CD14-positive monocyte (primary cell): ENCODE results near the gene IL17B. TPM values are rescaled to one million over a fixed set of nuclear protein-coding genes. Genes with fewer than 3 reads are reported as not detected.

ENCODE experiments used
- DNase-seq, 3 donors: peaks; one replicate each; pipeline ENCODE4 v3.0.0-alpha.2; 2011 to 2022
- H2AFZ ChIP-seq: 2 replicates; pipeline ENCODE4 v1.6.0; 2012; ENCODE audit warnings: mild to moderate bottlenecking, low read depth, low read length, inconsistent platforms; ENCODE audit not compliant: insufficient read depth, poor library complexity, severe bottlenecking
- H3K27ac ChIP-seq, 2 donors: 1 replicate in 1 of 2; 2 replicates in 1 of 2; pipeline ENCODE4 v1.5.1; 2012 to 2013; ENCODE audit warnings: low read length in 2 of 2, control low read depth in 1 of 2, inconsistent platforms in 1 of 2, low read depth in 1 of 2, mild to moderate bottlenecking in 1 of 2
- H3K27me3 ChIP-seq, 2 donors: one replicate each; pipeline versions ENCODE4 v1.6.0 to v1.6.1; 2011 to 2013; ENCODE audit warnings: low read length in 2 of 2; ENCODE audit not compliant: control insufficient read depth in 2 of 2, insufficient read depth in 2 of 2
- H3K36me3 ChIP-seq, 2 donors: replicated peaks in 1 of 2; 1 replicate in 1 of 2; 2 replicates in 1 of 2; pipeline versions ENCODE4 v1.5.1 to v1.6.1; 2012 to 2013; ENCODE audit warnings: low read length in 2 of 2, control low read depth in 1 of 2, inconsistent platforms in 1 of 2, mild to moderate bottlenecking in 1 of 2; ENCODE audit not compliant: insufficient read depth in 2 of 2, control insufficient read depth in 1 of 2
- H3K4me1 ChIP-seq, 2 donors: 1 replicate in 1 of 2; 2 replicates in 1 of 2; pipeline versions ENCODE4 v1.5.1 to v1.6.1; 2012 to 2013; ENCODE audit warnings: low read length in 2 of 2, control low read depth in 1 of 2, inconsistent platforms in 1 of 2, mild to moderate bottlenecking in 1 of 2, moderate library complexity in 1 of 2; ENCODE audit not compliant: insufficient read depth in 2 of 2, control insufficient read depth in 1 of 2
- H3K4me2 ChIP-seq: replicated peaks from 2 replicates; pipeline ENCODE3; 2012; ENCODE audit warnings: low read length, moderate library complexity, mild to moderate bottlenecking; ENCODE audit not compliant: poor library complexity, severe bottlenecking; ENCODE audit errors: extremely low read depth
- H3K4me3 ChIP-seq, 3 experiments: fragments of 200-600 bp in 1 of 3; sonication (generic) in 1 of 3; replicated peaks in 1 of 3; 1 replicate in 2 of 3; 2 replicates in 1 of 3; pipeline ENCODE4 v1.5.1; 2011 to 2013; ENCODE audit warnings: low read length in 3 of 3, mild to moderate bottlenecking in 3 of 3, control low read depth in 2 of 3, low read depth in 2 of 3, inconsistent platforms in 1 of 3, moderate library complexity in 1 of 3
- H3K79me2 ChIP-seq: 2 replicates; pipeline ENCODE4 v1.6.0; 2012; ENCODE audit warnings: mild to moderate bottlenecking, control low read depth, inconsistent platforms, low read length, moderate library complexity; ENCODE audit not compliant: insufficient read depth
- H3K9ac ChIP-seq: 2 replicates; pipeline ENCODE4 v1.6.0; 2017; ENCODE audit warnings: low read length, mild to moderate bottlenecking; ENCODE audit not compliant: insufficient read depth, poor library complexity, severe bottlenecking
- H3K9me3 ChIP-seq, 2 donors: replicated peaks in 1 of 2; 1 replicate in 1 of 2; 2 replicates in 1 of 2; pipeline versions ENCODE4 v1.5.1 to v1.6.1; 2012 to 2013; ENCODE audit warnings: low read length in 2 of 2, control low read depth in 1 of 2; ENCODE audit not compliant: control insufficient read depth in 1 of 2, insufficient read depth in 1 of 2
- H4K20me1 ChIP-seq: 2 replicates; pipeline ENCODE4 v1.6.0; 2012; ENCODE audit warnings: mild to moderate bottlenecking, low read length, control low read depth, moderate library complexity; ENCODE audit not compliant: insufficient read depth
- H3K27ac Mint-ChIP-seq, 7 donors: one replicate each; pipeline ENCODE4 v1.8.0; 2020; ENCODE audit warnings: mild to moderate bottlenecking in 7 of 7, mixed read lengths in 7 of 7, moderate library complexity in 6 of 7, inconsistent platforms in 2 of 7
- H3K27me3 Mint-ChIP-seq, 3 donors: one replicate each; pipeline ENCODE4 v1.8.0; 2021 to 2022; ENCODE audit warnings: low read depth in 3 of 3, mild to moderate bottlenecking in 3 of 3, mixed read lengths in 3 of 3, moderate library complexity in 3 of 3, inconsistent platforms in 1 of 3
- H3K36me3 Mint-ChIP-seq, 2 donors: one replicate each; pipeline ENCODE4 v1.8.0; 2020; ENCODE audit warnings: mixed read lengths in 2 of 2, inconsistent platforms in 1 of 2, mild to moderate bottlenecking in 1 of 2
- H3K4me1 Mint-ChIP-seq: one replicate; pipeline ENCODE4 v1.8.0; 2020; ENCODE audit warnings: mild to moderate bottlenecking, mixed read lengths
- H3K4me3 Mint-ChIP-seq, 2 donors: one replicate each; pipeline ENCODE4 v1.8.0; 2020; ENCODE audit warnings: mild to moderate bottlenecking in 2 of 2, mixed read lengths in 2 of 2, moderate library complexity in 1 of 2
- H3K9me3 Mint-ChIP-seq, 7 donors: one replicate each; pipeline ENCODE4 v1.8.0; 2020 to 2022; ENCODE audit warnings: mixed read lengths in 7 of 7, mild to moderate bottlenecking in 6 of 7, moderate library complexity in 6 of 7, inconsistent platforms in 2 of 7
- CTCF ChIP-seq: fragments of 200-600 bp; IDR thresholded peaks from one replicate; pipeline ENCODE4 v1.8.0; 2022; ENCODE audit warnings: antibody characterized with exemption, mild to moderate bottlenecking
- WGBS: methylation state at CpG from one replicate; pipeline ENCODE4 v1.1.5; 2013; ENCODE audit warnings: missing lambda C conversion rate; ENCODE audit not compliant: insufficient coverage; 5-methylcytosine and 5-hydroxymethylcytosine counted together
- intact Hi-C, 2 donors: fragments of 100-400 bp; cut with micrococcal nuclease; formaldehyde crosslinking; loops; one replicate each; pipeline versions ENCODE4 v1.15.0 to v1.15.1; 2023
- polyA plus RNA-seq, 3 donors: library from polyadenylated mRNA; depleted of rRNA in 1 of 3; unstranded in 2 of 3; stranded (reverse) in 1 of 3; fragments of 300-500 nt in 2 of 3; fragments of >200 nt in 1 of 3; fragmentation: Illumina TruSeq in 2 of 3; gene quantifications; 1 replicate in 2 of 3; 2 replicates in 1 of 3; pipeline ENCODE4 v1.2.3, GENCODE V29; 2012 to 2021

Gene IL17B
- polyA plus RNA-seq, 3 donors, result not detected

DNA sequence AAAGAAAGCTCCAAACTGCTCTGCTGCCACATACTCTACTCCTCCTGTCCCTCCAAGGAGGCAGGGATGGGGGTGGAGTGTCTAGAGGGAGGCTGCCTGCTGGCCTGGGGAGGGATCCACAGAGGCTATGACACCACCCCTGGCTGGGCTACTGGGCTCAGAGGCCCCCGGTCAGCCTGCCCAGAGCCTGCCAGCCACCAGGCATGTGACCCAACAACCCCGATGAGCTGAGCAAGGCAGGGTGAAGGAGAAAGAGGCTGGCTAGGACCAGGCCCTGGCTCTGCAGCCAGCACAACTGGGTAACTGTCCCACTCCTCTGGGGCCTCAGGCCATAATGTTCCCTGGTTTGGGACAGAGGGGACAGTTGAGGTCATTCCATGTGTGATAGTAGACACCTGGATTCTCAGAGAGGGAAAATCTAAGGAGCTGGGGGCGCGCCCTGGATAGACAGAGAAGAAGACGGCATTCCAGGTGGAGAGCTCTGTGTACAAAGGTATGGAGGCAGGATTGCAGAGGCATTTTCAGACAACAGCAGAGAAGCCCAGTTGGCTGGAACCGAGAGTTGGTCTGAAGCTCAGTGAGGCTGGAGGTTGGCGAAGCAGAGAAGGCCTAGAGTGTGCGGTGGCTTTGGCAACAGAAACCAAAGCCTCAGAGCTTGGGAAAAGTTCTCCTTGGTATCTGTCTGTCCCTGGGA is 33.8 kb upstream of the IL17B start:
- Histone ChIP-seq H3K27ac (no peak overlapping the region), H3K9ac (no peak overlapping the region), H3K36me3 (no peaks in the 10 kb centered on the region), H3K27me3 (no peaks in the 10 kb centered on the region), H2AFZ (no peak overlapping the region), H3K79me2 (no peaks in the 10 kb centered on the region), H3K4me3 (no peak overlapping the region), H3K4me1 (no peaks in the 10 kb centered on the region), H4K20me1 (no peaks in the 10 kb centered on the region), H3K9me3 (no peaks in the 10 kb centered on the region), H3K4me2 (no peak overlapping the region)
- no peaks in the 10 kb centered on the region for H3K36me3 Mint-ChIP-seq
- H3K4me3 Mint-ChIP-seq, result no peak overlapping the region
- peaks cover 0 to 9% (median 4%) of the 10 kb centered on the region in 3 donors for H3K27me3 Mint-ChIP-seq
- H3K27ac Mint-ChIP-seq, result no peak overlapping the region
- DNase-seq, result no peak
- WGBS, result 95% methylated on average over 6 of the region's 8 CpGs
- peaks cover 0 to 2% (median 0%) of the 10 kb centered on the region in 7 donors for H3K9me3 Mint-ChIP-seq
- peaks cover 3% of the 10 kb centered on the region for H3K4me1 Mint-ChIP-seq
- intact Hi-C loops, result no loop called here
- no peak for TF ChIP-seq CTCF

DNA sequence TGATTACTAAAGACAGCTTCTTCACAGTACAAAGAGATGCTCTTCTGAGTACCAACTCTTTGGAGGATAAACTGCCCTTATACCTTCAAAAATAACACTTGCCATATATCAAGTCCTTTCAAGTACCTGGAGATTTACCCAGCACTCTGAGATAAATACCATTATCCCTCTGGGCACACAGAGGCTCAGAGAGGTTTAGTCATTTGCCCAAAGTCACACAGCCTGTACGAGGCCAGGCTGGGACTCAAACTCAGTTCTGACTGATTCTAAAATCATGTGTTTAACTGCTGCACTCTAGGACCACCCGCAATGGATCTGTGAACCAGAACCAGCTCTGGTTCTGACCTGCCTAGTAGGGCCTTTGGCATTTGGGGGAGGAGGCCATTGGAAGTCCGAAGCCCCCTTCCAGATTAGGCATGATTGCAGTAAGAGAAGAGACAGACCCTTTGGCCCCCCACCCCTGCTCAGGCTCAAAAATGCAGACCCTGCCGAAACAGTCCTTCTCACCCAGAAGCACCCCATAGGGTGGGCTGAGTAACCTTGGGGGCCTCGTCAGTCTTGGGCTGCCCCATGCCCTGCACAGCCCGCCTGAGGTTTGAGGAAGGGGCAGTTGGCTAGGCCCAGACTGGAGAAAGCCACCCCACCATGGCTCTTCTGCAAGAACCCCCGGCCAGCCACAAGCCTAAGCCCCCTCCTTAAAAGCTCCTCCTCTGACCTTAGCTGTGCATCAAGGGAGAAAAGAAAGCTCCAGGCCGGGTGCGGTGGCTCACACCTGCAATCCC is 32.8 kb upstream of the IL17B start:
- Histone ChIP-seq H4K20me1 (no peaks in the 10 kb centered on the region), H3K4me2 (no peak overlapping the region), H3K9ac (no peak overlapping the region), H3K27me3 (no peaks in the 10 kb centered on the region), H3K4me1 (no peaks in the 10 kb centered on the region), H2AFZ (no peak overlapping the region), H3K79me2 (no peaks in the 10 kb centered on the region), H3K36me3 (no peaks in the 10 kb centered on the region), H3K27ac (no peak overlapping the region), H3K4me3 (no peak overlapping the region), H3K9me3 (no peaks in the 10 kb centered on the region)
- 86% methylated on average over 2 of the region's 9 CpGs for WGBS
- TF ChIP-seq CTCF, result no peak
- Mint-ChIP-seq H3K27me3 (peaks cover 0 to 12% (median 2%) of the 10 kb centered on the region in 3 donors), H3K4me3 (no peak overlapping the region), H3K36me3 (no peaks in the 10 kb centered on the region), H3K4me1 (no peaks in the 10 kb centered on the region), H3K27ac (peak overlapping the region in 1 of 7 donors; percentile 57), H3K9me3 (peaks cover 0 to 2% (median 0%) of the 10 kb centered on the region in 7 donors)
- intact Hi-C loops, result no loop called here
- DNase-seq, result no peak
